Measurements from ENCODE around the gene PDGFRB. TPM values are rescaled to one million over a fixed set of nuclear protein-coding genes. Genes with fewer than 3 reads are reported as not detected.

Gene PDGFRB
- total and polyA plus RNA-seq, 10 of the 15 experiments (the other 5 are each of a cell fraction or from before 2014, with no cell fraction given), result 0.02 to 3.0 (median 1.0) TPM

DNA sequence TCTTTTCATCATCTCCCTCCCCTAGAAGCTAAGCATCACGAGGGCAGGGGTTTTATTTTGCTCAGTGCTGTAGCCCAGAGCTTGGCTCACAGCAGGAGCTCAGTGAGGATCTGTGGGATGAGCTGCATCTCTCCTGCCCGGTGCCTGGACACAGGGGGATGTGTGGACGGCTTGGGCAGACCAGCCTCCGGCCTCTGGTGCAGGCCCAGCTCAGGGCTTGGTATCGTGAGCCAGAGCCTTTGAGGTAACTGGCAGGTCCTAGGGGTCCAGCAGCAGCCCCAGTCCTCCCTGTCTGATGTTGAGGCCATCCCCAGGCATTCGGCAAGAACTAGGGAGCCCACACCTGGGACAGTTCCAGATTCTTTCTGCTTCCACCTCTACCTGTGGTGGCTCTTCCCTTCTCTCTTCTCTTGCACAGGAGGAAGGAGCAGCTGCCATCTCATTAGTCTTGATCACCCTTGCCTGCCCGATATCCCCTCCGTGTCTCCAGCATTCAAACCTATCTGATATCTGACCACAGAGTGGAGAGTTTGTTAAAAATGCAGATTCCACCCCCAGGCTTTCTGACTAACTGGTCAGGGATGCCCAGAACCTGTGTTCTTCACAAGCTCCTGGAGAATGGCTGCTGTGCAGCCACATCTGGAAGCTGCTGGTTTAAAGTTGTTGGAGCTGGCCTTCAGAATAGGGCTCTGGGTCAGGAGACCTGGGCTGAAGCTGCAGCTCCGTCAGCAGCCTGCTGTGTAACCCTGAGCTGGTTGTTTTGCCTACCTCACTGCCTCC lies 26.3 kb upstream of the PDGFRB start (continued):
- TF ChIP-seq BRCA1 (IDR thresholded peaks at IDR 0.05; ENCODE audit: low read depth, low read length) (no peak), CEBPB (IDR thresholded peaks at IDR 0.05; ENCODE audit: borderline replicate concordance in 1 of 2, low read depth in 2 of 2, low read length in 2 of 2) (no peak), USF1 (IDR thresholded peaks at IDR 0.05; ENCODE audit: borderline replicate concordance, extremely low read length, insufficient read depth, low read depth, low read length) (no peak)

GRCh38 chr5:150181027-150181426 lies 25.4 kb upstream of the PDGFRB start:
- no peak for FAIRE-seq
- H3K79me2 ChIP-seq (ENCODE audit: control insufficient read depth, insufficient read depth, low read length), result no peaks in the 10 kb centered on the region
- CTCF ChIA-PET, result interaction anchor here (0.5 kb wide), 1 partner anchor 147 kb away, joined by 3 read pairs; no protein-coding TSS in a partner anchor
- BruUV-seq (replicated peaks), result no TSS peak
- TF ChIP-seq DPF2 (IDR thresholded peaks at IDR 0.05) (no peak), IKZF2 (IDR thresholded peaks at IDR 0.05) (no peak), MEF2B (IDR thresholded peaks at IDR 0.05; ENCODE audit: partially characterized antibody, poor library complexity, severe bottlenecking) (no peak), MLLT1 (IDR thresholded peaks at IDR 0.05) (no peak)
- TF ChIP-seq, protein P1, sequence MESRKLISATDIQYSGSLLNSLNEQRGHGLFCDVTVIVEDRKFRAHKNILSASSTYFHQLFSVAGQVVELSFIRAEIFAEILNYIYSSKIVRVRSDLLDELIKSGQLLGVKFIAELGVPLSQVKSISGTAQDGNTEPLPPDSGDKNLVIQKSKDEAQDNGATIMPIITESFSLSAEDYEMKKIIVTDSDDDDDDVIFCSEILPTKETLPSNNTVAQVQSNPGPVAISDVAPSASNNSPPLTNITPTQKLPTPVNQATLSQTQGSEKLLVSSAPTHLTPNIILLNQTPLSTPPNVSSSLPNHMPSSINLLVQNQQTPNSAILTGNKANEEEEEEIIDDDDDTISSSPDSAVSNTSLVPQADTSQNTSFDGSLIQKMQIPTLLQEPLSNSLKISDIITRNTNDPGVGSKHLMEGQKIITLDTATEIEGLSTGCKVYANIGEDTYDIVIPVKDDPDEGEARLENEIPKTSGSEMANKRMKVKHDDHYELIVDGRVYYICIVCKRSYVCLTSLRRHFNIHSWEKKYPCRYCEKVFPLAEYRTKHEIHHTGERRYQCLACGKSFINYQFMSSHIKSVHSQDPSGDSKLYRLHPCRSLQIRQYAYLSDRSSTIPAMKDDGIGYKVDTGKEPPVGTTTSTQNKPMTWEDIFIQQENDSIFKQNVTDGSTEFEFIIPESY (IDR thresholded peaks at IDR 0.05), result no peak
- H3K4me2 ChIP-seq (ENCODE audit: control insufficient read depth, insufficient read depth), result no peak overlapping the region
- POLR2A ChIA-PET, result no interaction called here
- no peak for ATAC-seq
- H2AFZ ChIP-seq (ENCODE audit: control insufficient read depth, low read depth, low read length), result no peak overlapping the region
- no peak for DNase-seq (ENCODE audit: low read depth, low spot score)
- no peaks in the 10 kb centered on the region for H4K20me1 ChIP-seq (ENCODE audit: control insufficient read depth, insufficient read depth)
- RAD21 ChIA-PET (ENCODE audit: unreplicated experiment), result no interaction called here
- H3K27ac ChIP-seq (ENCODE audit: control insufficient read depth, insufficient read depth), result no peak overlapping the region
- in situ Hi-C loops (cut with MboI) (no loop called here), intact Hi-C loops (cut with micrococcal nuclease; ENCODE audit: unreplicated experiment) (no loop called here)
- no peaks in the 10 kb centered on the region; a peak in 1 of 4 replicates for H3K27me3 ChIP-seq (replicated peaks in 1 of 2; ENCODE audit: control insufficient read depth in 2 of 2, insufficient read depth in 2 of 2, low read length in 1 of 2)
- SMC1A ChIA-PET (ENCODE audit: uncharacterized antibody, unreplicated experiment), result interaction anchor here (0.6 to 2.1 kb wide), 4 partner anchors 8 to 866 kb away, joined by 3 to 7 read pairs (median 4); no protein-coding TSS in a partner anchor
- H3K9me3 ChIP-seq (replicated peaks; ENCODE audit: control insufficient read depth, insufficient read depth, low read length), result no peaks in the 10 kb centered on the region
- no peak overlapping the region for H3K4me3 ChIP-seq
- WGBS (ENCODE audit: insufficient coverage, insufficient replicate concordance, low lambda C conversion rate, missing lambda C conversion rate), result 10% methylated on average over 5 of the region's 5 CpGs
- H3K36me3 ChIP-seq (ENCODE audit: control insufficient read depth in 2 of 2, insufficient read depth in 2 of 2, low read length in 1 of 2), result no peaks in the 10 kb centered on the region
- H3K9ac ChIP-seq (ENCODE audit: control insufficient read depth, insufficient read depth, low read length), result no peak overlapping the region
- no peaks in the 10 kb centered on the region for H3K4me1 ChIP-seq (ENCODE audit: control insufficient read depth, insufficient read depth, low read length)
